SU-DHL-6 (cell line): ENCODE measurements around the gene NAP1L1.

Experiments used
- EZH2phosphoT487 ChIP-seq: fragments of 200-600 bp; sonication (generic), shearing (Covaris generic); conservative IDR thresholded peaks from 2 replicates; pipeline ENCODE4 v1.6.1; 2018; ENCODE audit warnings: mild to moderate bottlenecking, antibody characterized with exemption, low read length, moderate library complexity, mixed read lengths
- TF ChIP-seq, protein P1 (sequence below): fragments of 200-600 bp; sonication (generic); IDR thresholded peaks from one replicate; pipeline ENCODE4 v1.5.1; 2017; ENCODE audit warnings: antibody characterized with exemption, mild to moderate bottlenecking, low read length, moderate library complexity; ENCODE audit not compliant: insufficient read depth, poor library complexity, severe bottlenecking

DNA sequence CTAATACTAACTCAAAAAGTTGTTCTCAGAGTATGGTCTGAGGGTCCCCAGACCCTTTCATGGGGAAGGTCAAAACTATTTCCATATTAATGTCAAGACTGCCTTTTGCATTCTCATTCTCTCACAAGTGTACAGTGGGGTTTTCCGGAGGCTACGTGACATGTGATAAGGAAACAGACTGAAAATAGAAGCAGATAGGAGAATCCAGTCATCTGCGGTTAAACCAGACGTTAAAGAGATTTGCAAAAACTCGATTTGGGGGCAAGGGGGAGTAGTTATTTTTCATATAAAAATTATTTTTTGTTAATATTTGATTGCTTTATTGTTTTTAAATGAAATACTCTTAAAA, 1.0 kb upstream of the NAP1L1 start:
- TF ChIP-seq, protein P1, sequence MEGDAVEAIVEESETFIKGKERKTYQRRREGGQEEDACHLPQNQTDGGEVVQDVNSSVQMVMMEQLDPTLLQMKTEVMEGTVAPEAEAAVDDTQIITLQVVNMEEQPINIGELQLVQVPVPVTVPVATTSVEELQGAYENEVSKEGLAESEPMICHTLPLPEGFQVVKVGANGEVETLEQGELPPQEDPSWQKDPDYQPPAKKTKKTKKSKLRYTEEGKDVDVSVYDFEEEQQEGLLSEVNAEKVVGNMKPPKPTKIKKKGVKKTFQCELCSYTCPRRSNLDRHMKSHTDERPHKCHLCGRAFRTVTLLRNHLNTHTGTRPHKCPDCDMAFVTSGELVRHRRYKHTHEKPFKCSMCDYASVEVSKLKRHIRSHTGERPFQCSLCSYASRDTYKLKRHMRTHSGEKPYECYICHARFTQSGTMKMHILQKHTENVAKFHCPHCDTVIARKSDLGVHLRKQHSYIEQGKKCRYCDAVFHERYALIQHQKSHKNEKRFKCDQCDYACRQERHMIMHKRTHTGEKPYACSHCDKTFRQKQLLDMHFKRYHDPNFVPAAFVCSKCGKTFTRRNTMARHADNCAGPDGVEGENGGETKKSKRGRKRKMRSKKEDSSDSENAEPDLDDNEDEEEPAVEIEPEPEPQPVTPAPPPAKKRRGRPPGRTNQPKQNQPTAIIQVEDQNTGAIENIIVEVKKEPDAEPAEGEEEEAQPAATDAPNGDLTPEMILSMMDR, result no peak
- no peak for TF ChIP-seq EZH2phosphoT487
